Measurements from ENCODE around the gene CCDC85B. TPM values are rescaled to one million over a fixed set of nuclear protein-coding genes. Genes with fewer than 3 reads are reported as not detected.

Gene CCDC85B
- polyA plus RNA-seq, 1 donor from 2014 or later, result 28.5 TPM

DNA sequence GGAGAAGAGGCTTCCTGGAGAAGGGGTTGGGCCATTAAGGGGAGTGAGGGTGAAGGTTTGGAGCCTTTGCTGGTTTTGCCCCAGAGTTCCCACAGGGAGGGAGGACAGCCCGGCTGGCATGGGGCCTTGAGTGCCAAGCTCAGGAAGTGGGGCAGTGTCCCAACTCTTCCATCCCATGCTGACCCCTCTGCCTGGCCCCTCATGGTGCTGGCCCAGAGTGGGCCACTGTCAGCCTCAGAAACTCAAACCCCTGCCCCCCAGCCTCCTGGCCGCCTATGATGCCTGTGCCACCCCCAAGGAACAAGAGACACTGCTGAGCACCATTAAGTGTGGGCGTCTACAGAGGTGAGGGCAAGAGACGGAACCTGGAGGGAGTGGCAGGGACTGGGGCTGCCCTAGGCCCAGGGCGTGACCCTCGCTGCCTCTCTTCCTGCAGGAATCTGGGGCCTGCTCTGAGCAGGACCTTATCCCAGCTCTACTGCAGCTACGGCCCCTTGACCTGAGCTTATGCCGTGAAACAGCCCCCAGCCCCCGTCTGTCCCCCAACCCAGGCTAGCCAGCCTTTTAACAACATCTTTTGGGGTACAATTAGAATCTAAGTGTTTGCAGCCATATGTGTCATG lies 24.8 kb upstream of the CCDC85B start:
- Histone ChIP-seq H3K79me2 (replicated peaks; ENCODE audit: insufficient read depth, low read length) (peaks cover 15% of the 10 kb centered on the region), H3K9me3 (ENCODE audit: low read length) (no peaks in the 10 kb centered on the region), H3F3A (ENCODE audit: insufficient read depth, low read length, poor library complexity, severe bottlenecking) (no peaks in the 10 kb centered on the region), H3K9ac (ENCODE audit: low read length) (no peak overlapping the region), H2AFZ (ENCODE audit: low read depth, low read length) (no peak overlapping the region), H3K36me3 (ENCODE audit: insufficient read depth, low read length) (no peaks in the 10 kb centered on the region), H4K20me1 (ENCODE audit: insufficient read depth) (no peaks in the 10 kb centered on the region), H3K4me3 (ENCODE audit: low read length) (no peak overlapping the region), H3K9me2 (ENCODE audit: insufficient read depth, low read length) (no peaks in the 10 kb centered on the region), H3K27ac (ENCODE audit: low read length) (no peak overlapping the region), H3K27me3 (ENCODE audit: insufficient read depth, low read depth, low read length) (no peaks in the 10 kb centered on the region), H3K4me2 (ENCODE audit: low read length) (no peak overlapping the region)
- TF ChIP-seq POLR2AphosphoS5 (IDR thresholded peaks at IDR 0.05), result peak; percentile 11
- TF ChIP-seq RAD21 (conservative IDR thresholded peaks at IDR 0.05), result no peak

DNA sequence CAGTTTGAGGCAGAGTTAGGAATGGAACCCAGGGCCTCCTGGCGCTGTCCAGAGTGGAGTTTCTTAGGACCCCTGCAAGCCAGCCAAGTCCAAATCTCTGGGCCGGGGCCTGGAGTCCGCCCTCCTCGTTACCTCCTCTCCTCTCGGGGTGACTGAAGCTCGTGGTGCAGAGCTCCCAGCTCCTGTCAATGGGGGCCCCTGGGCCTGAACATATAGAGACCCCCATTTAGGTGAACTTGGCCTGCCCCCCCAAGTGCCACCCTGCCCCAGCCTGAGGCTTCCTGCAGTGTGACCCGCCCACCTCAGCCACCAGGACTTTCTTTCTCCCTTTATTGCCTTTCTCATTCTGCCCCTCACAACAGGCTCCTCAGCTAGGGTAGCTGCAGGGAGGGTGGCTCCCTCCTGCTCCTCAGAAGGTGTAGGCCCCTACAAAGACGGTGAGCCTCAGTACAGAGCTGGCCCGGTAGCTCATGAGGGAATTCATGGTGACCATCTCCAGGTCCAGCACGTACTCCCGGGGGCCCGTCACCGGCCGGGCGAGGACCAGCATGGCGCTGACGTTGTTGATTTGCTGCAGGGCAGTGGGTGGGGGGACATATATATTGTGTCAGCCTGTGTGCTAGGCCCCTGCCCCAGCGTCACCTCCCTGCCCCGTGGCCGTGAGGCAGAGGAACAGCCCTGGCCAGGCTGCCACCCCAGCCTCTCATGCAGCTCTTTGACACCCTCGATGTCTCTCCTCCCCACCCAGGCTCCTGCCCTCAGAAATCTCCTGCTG lies 23.8 kb upstream of the CCDC85B start:
- no peaks in the 10 kb centered on the region for H3K9me3 ChIP-seq (ENCODE audit: low read length)
- H4K20me1 ChIP-seq (ENCODE audit: insufficient read depth), result no peaks in the 10 kb centered on the region
- H3K9ac ChIP-seq (ENCODE audit: low read length), result no peak overlapping the region
- no peaks in the 10 kb centered on the region for H3K9me2 ChIP-seq (ENCODE audit: insufficient read depth, low read length)
- no peak overlapping the region for H3K27ac ChIP-seq (ENCODE audit: low read length)
- peaks cover 5% of the 10 kb centered on the region for H3K79me2 ChIP-seq (replicated peaks; ENCODE audit: insufficient read depth, low read length)
- H3K4me2 ChIP-seq (ENCODE audit: low read length), result no peak overlapping the region
- no peaks in the 10 kb centered on the region for H3K36me3 ChIP-seq (ENCODE audit: insufficient read depth, low read length)
- H2AFZ ChIP-seq (ENCODE audit: low read depth, low read length), result no peak overlapping the region
- no peaks in the 10 kb centered on the region for H3K27me3 ChIP-seq (ENCODE audit: insufficient read depth, low read depth, low read length)
- no peak overlapping the region for H3K4me3 ChIP-seq (ENCODE audit: low read length)
- no peaks in the 10 kb centered on the region for H3F3A ChIP-seq (ENCODE audit: insufficient read depth, low read length, poor library complexity, severe bottlenecking)
- TF ChIP-seq TAF1 (IDR thresholded peaks at IDR 0.05; ENCODE audit: low read depth) (no peak), EZH2 (IDR thresholded peaks at IDR 0.05; ENCODE audit: borderline replicate concordance, insufficient read depth, low read length, poor library complexity, severe bottlenecking) (no peak), SMC3 (conservative IDR thresholded peaks at IDR 0.05; ENCODE audit: poor library complexity) (no peak), MXI1 (conservative IDR thresholded peaks at IDR 0.05; ENCODE audit: poor library complexity, severe bottlenecking) (no peak), POLR2AphosphoS5 (IDR thresholded peaks at IDR 0.05) (no peak), EP300 (conservative IDR thresholded peaks at IDR 0.05; ENCODE audit: poor library complexity, severe bottlenecking) (no peak), RAD21 (conservative IDR thresholded peaks at IDR 0.05) (no peak)
- TF ChIP-seq, protein P1, sequence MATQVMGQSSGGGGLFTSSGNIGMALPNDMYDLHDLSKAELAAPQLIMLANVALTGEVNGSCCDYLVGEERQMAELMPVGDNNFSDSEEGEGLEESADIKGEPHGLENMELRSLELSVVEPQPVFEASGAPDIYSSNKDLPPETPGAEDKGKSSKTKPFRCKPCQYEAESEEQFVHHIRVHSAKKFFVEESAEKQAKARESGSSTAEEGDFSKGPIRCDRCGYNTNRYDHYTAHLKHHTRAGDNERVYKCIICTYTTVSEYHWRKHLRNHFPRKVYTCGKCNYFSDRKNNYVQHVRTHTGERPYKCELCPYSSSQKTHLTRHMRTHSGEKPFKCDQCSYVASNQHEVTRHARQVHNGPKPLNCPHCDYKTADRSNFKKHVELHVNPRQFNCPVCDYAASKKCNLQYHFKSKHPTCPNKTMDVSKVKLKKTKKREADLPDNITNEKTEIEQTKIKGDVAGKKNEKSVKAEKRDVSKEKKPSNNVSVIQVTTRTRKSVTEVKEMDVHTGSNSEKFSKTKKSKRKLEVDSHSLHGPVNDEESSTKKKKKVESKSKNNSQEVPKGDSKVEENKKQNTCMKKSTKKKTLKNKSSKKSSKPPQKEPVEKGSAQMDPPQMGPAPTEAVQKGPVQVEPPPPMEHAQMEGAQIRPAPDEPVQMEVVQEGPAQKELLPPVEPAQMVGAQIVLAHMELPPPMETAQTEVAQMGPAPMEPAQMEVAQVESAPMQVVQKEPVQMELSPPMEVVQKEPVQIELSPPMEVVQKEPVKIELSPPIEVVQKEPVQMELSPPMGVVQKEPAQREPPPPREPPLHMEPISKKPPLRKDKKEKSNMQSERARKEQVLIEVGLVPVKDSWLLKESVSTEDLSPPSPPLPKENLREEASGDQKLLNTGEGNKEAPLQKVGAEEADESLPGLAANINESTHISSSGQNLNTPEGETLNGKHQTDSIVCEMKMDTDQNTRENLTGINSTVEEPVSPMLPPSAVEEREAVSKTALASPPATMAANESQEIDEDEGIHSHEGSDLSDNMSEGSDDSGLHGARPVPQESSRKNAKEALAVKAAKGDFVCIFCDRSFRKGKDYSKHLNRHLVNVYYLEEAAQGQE (IDR thresholded peaks at IDR 0.05; ENCODE audit: borderline replicate concordance), result no peak
- TF ChIP-seq, protein P2, sequence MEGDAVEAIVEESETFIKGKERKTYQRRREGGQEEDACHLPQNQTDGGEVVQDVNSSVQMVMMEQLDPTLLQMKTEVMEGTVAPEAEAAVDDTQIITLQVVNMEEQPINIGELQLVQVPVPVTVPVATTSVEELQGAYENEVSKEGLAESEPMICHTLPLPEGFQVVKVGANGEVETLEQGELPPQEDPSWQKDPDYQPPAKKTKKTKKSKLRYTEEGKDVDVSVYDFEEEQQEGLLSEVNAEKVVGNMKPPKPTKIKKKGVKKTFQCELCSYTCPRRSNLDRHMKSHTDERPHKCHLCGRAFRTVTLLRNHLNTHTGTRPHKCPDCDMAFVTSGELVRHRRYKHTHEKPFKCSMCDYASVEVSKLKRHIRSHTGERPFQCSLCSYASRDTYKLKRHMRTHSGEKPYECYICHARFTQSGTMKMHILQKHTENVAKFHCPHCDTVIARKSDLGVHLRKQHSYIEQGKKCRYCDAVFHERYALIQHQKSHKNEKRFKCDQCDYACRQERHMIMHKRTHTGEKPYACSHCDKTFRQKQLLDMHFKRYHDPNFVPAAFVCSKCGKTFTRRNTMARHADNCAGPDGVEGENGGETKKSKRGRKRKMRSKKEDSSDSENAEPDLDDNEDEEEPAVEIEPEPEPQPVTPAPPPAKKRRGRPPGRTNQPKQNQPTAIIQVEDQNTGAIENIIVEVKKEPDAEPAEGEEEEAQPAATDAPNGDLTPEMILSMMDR (IDR thresholded peaks at IDR 0.05; ENCODE audit: poor library complexity, severe bottlenecking), result no peak

Data from neural cell (in vitro differentiated cells).